Activated naive CD4-positive, alpha-beta T cell treated with anti-CD3 and anti-CD28 coated beads for 36 hours (primary cell): ENCODE measurements around the gene OR4C3. TPM values are rescaled to one million over a fixed set of nuclear protein-coding genes. Genes with fewer than 3 reads are reported as not detected.
"Not testable (repeated sequence)": the region's sequence is repeated elsewhere in the genome, so short reads cannot be mapped to it uniquely, and the experiment has no call there.

Experiments used
- CTCF ChIA-PET: fragments of 350-600 bp; sonication (Branson Sonifier 250); formaldehyde crosslinking; loops from one replicate; lab custom pipeline; 2021; ENCODE audit warnings: antibody characterized with exemption; lab: Charles Lee
- DNase-seq: peaks from one replicate; pipeline ENCODE4 v3.0.0-alpha.2; 2020
- H3K27ac Mint-ChIP-seq: one replicate; pipeline ENCODE4 v1.8.0; 2021; ENCODE audit warnings: mild to moderate bottlenecking, mixed read lengths
- H3K27me3 Mint-ChIP-seq: one replicate; pipeline ENCODE4 v1.8.0; 2021; ENCODE audit warnings: low read depth, mixed read lengths
- H3K36me3 Mint-ChIP-seq: one replicate; pipeline ENCODE4 v1.8.0; 2021; ENCODE audit warnings: low read depth, mixed read lengths
- H3K4me1 Mint-ChIP-seq: one replicate; pipeline ENCODE4 v1.8.0; 2021; ENCODE audit warnings: low read depth, mixed read lengths
- H3K4me3 Mint-ChIP-seq: one replicate; pipeline ENCODE4 v1.8.0; 2021; ENCODE audit warnings: mild to moderate bottlenecking, moderate library complexity, mixed read lengths
- H3K9me3 Mint-ChIP-seq: one replicate; pipeline ENCODE4 v1.8.0; 2021; ENCODE audit warnings: mixed read lengths
- intact Hi-C: fragments of 100-400 bp; cut with micrococcal nuclease; formaldehyde crosslinking; loops from one replicate; pipeline ENCODE4 v1.15.1; 2023
- total RNA-seq, 2 experiments: library from RNA; stranded (reverse); gene quantifications; one replicate each; pipeline ENCODE4 v1.2.3, GENCODE V29; 2021

The OR4C3 gene
- total RNA-seq: not detected

DNA sequence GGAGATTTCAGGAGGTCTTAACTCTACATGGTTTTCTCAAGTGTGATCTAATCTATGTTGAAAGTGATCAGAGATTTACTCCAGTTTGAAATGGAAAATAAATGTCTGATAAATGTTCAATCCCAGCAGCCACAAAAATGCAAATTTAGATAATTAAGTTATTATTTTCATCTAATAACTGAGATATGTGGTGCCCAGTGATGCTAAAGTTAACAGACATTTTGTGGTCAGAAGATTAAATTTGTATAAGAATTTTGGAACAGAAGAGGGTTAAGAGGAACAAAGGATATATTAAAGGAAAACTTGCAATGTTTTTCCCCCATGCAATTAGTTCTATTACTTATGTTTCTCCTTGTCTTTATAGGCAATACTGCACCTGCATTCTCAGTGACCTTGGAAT, at the start of gene OR4C3:
Gene OR4C3, plus strand, starts transcription at position 301 of the 400 bp plus-strand sequence. CDS start 102 bp downstream, outside the sequence.
- H3K27me3 Mint-ChIP-seq, CTCF ChIA-PET, H3K9me3 Mint-ChIP-seq, intact Hi-C loops, DNase-seq, H3K36me3 Mint-ChIP-seq, H3K4me1 Mint-ChIP-seq, H3K4me3 Mint-ChIP-seq, H3K27ac Mint-ChIP-seq: not testable (repeated sequence)

DNA sequence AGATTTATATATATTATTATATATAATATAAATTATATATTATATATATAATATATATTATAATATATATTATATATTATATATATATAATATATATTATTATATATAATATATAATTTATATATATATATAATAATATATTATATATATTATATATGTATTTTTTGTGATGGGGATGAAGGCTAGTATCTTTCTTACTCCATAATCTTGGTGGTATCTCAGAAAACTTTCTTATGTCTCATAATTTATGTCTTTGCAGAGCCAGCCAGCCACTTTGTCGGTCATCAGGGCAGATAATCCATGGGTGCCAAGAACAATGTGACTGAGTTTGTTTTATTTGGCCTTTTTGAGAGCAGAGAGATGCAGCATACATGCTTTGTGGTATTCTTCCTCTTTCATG, 18.8 kb upstream of the OR4C3 start, which contains the start of gene OR4S1:
Gene OR4S1, plus strand, starts transcription at position 301 of the 400 bp plus-strand sequence. Its CDS starts 0 bp downstream, at position 301.
- H3K27ac Mint-ChIP-seq: no peak within 1 kb of the TSS
- intact Hi-C loops: loop anchor here (2.0 to 10.0 kb wide), 3 partner anchors 133 to 1689 kb away; no protein-coding TSS in a partner anchor
- no peaks in the 10 kb centered on the region for H3K4me1 Mint-ChIP-seq
- DNase-seq: no peak
- H3K36me3 Mint-ChIP-seq: no peaks in the 10 kb centered on the region
- H3K27me3 Mint-ChIP-seq: peaks cover 10% of the 10 kb centered on the region
- CTCF ChIA-PET: interaction anchor here (0.6 to 2.9 kb wide), 2 partner anchors 71 to 133 kb away, joined by 3 to 13 read pairs; no protein-coding TSS in a partner anchor
- H3K9me3 Mint-ChIP-seq: no peaks in the 10 kb centered on the region
- no peak within 1 kb of the TSS for H3K4me3 Mint-ChIP-seq

GRCh38 chr11:48307760-48308386, 16.8 kb upstream of the OR4C3 start:
- intact Hi-C loops: loop anchor here (1.0 to 10.0 kb wide), 4 partner anchors 135 to 1687 kb away; no protein-coding TSS in a partner anchor
- Mint-ChIP-seq H3K4me3 (no peak overlapping the region), H3K36me3 (no peaks in the 10 kb centered on the region), H3K27ac (no peak overlapping the region), H3K27me3 (peaks cover 10% of the 10 kb centered on the region), H3K9me3 (no peaks in the 10 kb centered on the region), H3K4me1 (no peaks in the 10 kb centered on the region)
- peak; percentile 87 for DNase-seq
- CTCF ChIA-PET: interaction anchor here (0.6 to 2.9 kb wide), 6 partner anchors 9 to 1689 kb away, joined by 3 to 13 read pairs (median 4); no protein-coding TSS in a partner anchor

DNA sequence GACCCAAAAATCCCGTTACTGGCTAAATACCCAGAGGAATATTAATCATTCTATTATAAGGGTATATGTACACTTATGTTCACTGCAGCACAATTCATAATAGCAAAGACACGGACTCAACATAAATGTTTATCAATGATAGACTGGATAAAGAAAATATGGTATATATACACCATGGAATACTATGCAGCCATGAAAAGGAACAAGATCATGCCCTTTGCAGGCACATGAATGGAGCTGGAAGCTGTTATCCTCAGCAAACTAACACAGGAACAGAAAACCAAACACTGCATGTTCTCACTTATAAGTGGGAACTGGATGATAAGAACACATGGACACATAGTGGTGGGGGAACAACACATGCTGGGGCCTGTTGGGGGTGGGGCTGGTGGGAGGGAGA, 11.1 kb upstream of the OR4C3 start:
- H3K27me3 Mint-ChIP-seq, H3K27ac Mint-ChIP-seq, H3K36me3 Mint-ChIP-seq, CTCF ChIA-PET, DNase-seq, H3K4me3 Mint-ChIP-seq, H3K9me3 Mint-ChIP-seq, H3K4me1 Mint-ChIP-seq: not testable (repeated sequence)
- intact Hi-C loops: loop anchor here (10.0 kb wide), 1 partner anchor 851 kb away; no protein-coding TSS in a partner anchor

DNA sequence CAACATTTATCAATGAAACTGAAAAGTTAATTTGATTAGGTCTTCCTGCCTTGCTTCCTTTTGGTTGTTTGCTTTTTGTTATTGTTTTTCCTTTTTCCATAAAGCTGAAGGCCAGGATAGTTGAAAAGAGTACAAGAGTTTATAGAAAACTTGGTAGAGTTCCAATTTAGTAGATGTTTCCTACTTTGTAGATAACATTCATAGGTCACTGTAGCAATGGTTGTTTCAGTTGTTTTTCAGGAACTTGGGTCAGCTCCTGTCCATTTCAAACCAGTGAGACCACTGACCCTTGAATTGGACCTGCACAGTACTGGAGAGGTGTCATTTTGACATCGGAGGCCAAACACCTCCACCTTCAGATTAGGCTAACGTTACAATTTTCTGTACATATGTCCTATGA, 4.9 kb upstream of the OR4C3 start:
- DNase-seq, CTCF ChIA-PET: not testable (repeated sequence)

GRCh38 chr11:48341466-48341865, 16.7 kb downstream of the OR4C3 start:
- Mint-ChIP-seq H3K4me1 (peaks cover 24% of the 10 kb centered on the region), H3K27me3 (no peaks in the 10 kb centered on the region), H3K4me3 (no peak overlapping the region), H3K9me3 (peaks cover 10% of the 10 kb centered on the region), H3K27ac (no peak overlapping the region), H3K36me3 (no peaks in the 10 kb centered on the region)
- intact Hi-C loops: no loop called here
- CTCF ChIA-PET: no interaction called here
- no peak for DNase-seq

More for the DNA sequence above, 4.9 kb upstream of the OR4C3 start:
- H3K36me3 Mint-ChIP-seq, H3K27ac Mint-ChIP-seq, H3K4me3 Mint-ChIP-seq, H3K9me3 Mint-ChIP-seq, H3K4me1 Mint-ChIP-seq: not testable (repeated sequence)
- intact Hi-C loops: loop anchor here (10.0 kb wide), 1 partner anchor 845 kb away; no protein-coding TSS in a partner anchor
- H3K27me3 Mint-ChIP-seq: peaks cover 11% of the 10 kb centered on the region

DNA sequence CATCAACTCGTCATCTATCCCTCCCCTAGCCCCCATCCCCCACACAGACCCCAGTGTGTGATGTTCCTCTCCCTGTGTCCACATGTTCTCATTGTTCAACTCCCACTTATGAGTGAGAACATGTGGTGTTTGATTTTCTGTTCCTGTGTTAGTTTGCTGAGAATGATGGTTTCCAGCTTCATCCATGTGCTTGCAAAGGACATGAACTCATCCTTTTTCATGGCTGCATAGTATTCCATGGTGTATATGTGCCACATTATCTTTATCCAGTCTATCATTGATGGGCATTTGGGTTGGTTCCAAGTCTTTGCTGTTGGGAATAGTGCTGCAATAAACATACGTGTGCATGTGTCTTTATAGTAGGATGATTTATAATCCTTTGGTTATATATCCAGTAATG, 17.8 kb downstream of the OR4C3 start:
- Mint-ChIP-seq H3K9me3 (peaks cover 11% of the 10 kb centered on the region), H3K4me1 (peaks cover 32% of the 10 kb centered on the region)
- H3K27ac Mint-ChIP-seq, H3K36me3 Mint-ChIP-seq, DNase-seq, CTCF ChIA-PET, H3K27me3 Mint-ChIP-seq, H3K4me3 Mint-ChIP-seq, intact Hi-C loops: not testable (repeated sequence)

DNA sequence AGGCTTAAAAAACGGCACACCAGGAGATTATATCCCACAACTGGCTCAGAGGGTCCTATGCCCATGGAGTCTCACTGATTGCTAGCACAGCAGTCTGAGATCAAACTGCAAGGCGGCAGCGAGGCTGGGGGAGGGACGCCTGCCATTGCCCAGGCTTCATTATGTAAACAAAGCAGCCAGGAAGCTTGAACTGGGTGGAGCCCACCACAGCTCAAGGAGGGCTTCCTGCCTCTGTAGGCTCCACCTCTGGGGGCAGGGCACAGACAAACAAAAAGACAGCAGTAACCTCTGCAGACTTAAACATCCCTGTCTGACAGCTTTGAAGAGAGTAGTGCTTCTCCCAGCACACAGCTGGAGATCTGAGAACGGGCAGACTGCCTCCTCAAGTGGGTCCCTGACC, 21.6 kb downstream of the OR4C3 start:
- H3K27ac Mint-ChIP-seq, DNase-seq, CTCF ChIA-PET, H3K27me3 Mint-ChIP-seq, H3K36me3 Mint-ChIP-seq, H3K4me3 Mint-ChIP-seq, intact Hi-C loops: not testable (repeated sequence)
- Mint-ChIP-seq H3K4me1 (peaks cover 31% of the 10 kb centered on the region), H3K9me3 (peaks cover 16% of the 10 kb centered on the region)

- Mint-ChIP-seq H3K27me3 (no peaks in the 10 kb centered on the region), H3K4me1 (no peaks in the 10 kb centered on the region), H3K27ac (no peak overlapping the region), H3K36me3 (no peaks in the 10 kb centered on the region), H3K4me3 (no peak overlapping the region), H3K9me3 (peaks cover 3% of the 10 kb centered on the region)
- no peak for DNase-seq
- CTCF ChIA-PET: no interaction called here
- intact Hi-C loops: no loop called here
These were observed 29.3 kb downstream of the OR4C3 start for GRCh38 chr11:48354013-48354412.

DNA sequence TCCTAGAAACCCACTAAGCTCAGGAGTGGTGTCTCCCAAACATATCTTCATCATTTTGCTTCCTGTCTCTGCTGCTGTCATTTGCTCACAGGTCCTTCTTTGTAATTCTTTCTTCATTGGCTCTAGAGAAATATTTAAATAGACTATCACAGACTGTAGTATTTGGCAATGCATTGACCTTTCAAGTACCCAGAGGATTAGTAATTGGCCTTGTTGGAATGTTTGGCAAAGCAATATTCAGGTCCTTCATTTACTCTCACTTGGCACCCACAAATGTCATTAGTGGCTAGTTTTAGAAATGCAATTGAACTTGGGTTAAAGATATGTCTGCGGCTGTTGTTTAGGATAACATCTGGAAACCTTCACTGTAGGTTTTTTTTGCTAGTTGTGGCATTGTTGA, 30.0 kb downstream of the OR4C3 start:
- H3K27me3 Mint-ChIP-seq: no peaks in the 10 kb centered on the region
- no peak overlapping the region for H3K27ac Mint-ChIP-seq
- intact Hi-C loops: no loop called here
- no peaks in the 10 kb centered on the region for H3K4me1 Mint-ChIP-seq
- peaks cover 3% of the 10 kb centered on the region for H3K9me3 Mint-ChIP-seq
- no peak for DNase-seq
- H3K4me3 Mint-ChIP-seq: no peak overlapping the region
- CTCF ChIA-PET: no interaction called here
- H3K36me3 Mint-ChIP-seq: no peaks in the 10 kb centered on the region

- H3K27ac Mint-ChIP-seq, H3K4me3 Mint-ChIP-seq, intact Hi-C loops, H3K27me3 Mint-ChIP-seq, H3K36me3 Mint-ChIP-seq, H3K9me3 Mint-ChIP-seq, CTCF ChIA-PET, DNase-seq, H3K4me1 Mint-ChIP-seq: not testable (repeated sequence)
These were observed 36.6 kb downstream of the OR4C3 start for GRCh38 chr11:48361289-48361688.

GRCh38 chr11:48366365-48366764, 41.6 kb downstream of the OR4C3 start, which contains the start of gene OR4C5:
TSS of gene OR4C5 (minus strand) at chr11:48366465. CDS start at chr11:48366465, 0 bp downstream.
- Mint-ChIP-seq H3K27ac (no peak within 1 kb of the TSS), H3K27me3 (peaks cover 3% of the 10 kb centered on the region), H3K9me3 (no peaks in the 10 kb centered on the region), H3K4me3 (no peak within 1 kb of the TSS), H3K36me3 (no peaks in the 10 kb centered on the region), H3K4me1 (no peaks in the 10 kb centered on the region)
- no peak for DNase-seq
- CTCF ChIA-PET: no interaction called here
- intact Hi-C loops: no loop called here
